NT2/D1 (cell line): ENCODE results near the gene PDPK1.

Experiments used
- YY1 ChIP-seq: IDR thresholded peaks from 2 replicates; pipeline ENCODE4 v1.6.1; 2011; ENCODE audit not compliant: insufficient read length, insufficient read depth
- ZNF274 ChIP-seq: IDR thresholded peaks from 2 replicates; pipeline ENCODE4 v1.6.1; 2011; ENCODE audit warnings: mild to moderate bottlenecking, low read depth, low read length

GRCh38 chr16:2493605-2494004 is 44.2 kb upstream of the PDPK1 start:
- no peak for TF ChIP-seq ZNF274
- TF ChIP-seq YY1, result no peak
